Fibroblast of villous mesenchyme (primary cell): ENCODE measurements around the gene MCC. TPM values are rescaled to one million over a fixed set of nuclear protein-coding genes. Genes with fewer than 3 reads are reported as not detected.

Experiments
- DNase-seq: peaks from one replicate; pipeline ENCODE4 v3.0.0-alpha.2; 2010; ENCODE audit warnings: low read depth
- H3K4me3 ChIP-seq: 2 replicates; pipeline ENCODE4 v1.5.1; 2011; ENCODE audit warnings: low read depth, mild to moderate bottlenecking, low read length
- CTCF ChIP-seq: IDR thresholded peaks from 2 replicates; pipeline ENCODE4 v1.5.1; 2012; ENCODE audit warnings: low read depth, mild to moderate bottlenecking, low read length; ENCODE audit not compliant: insufficient read depth
- total RNA-seq: library from RNA; depleted of rRNA; stranded (reverse); fragments of >200 nt; gene quantifications from 2 replicates; pipeline ENCODE4 v1.2.3, GENCODE V29; 2012

The MCC gene
- total RNA-seq, 1 donor: 37.6 TPM

DNA sequence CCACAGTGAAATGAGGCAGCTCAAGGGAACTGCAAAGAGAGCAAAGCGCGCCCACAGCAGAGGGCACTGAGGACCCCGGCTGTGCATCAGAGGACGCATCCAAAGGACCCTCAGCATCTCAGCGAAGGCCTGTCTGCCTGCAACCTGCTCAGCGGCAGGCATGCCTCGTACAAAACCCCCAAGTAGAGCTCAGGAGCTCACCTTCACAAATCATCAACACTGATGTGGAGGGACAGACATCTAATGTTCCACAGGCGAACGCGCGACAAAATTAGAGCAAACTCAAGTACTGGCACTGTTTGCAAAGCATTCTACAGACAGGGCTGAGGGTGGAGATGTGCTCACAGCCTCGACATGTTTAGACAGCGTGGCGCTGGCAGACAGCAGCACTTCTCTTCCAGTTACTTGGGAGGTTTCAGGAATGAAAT is 430.7 kb downstream of the MCC start:
- no peak overlapping the region for H3K4me3 ChIP-seq
- TF ChIP-seq CTCF: no peak
- no peak for DNase-seq

- DNase-seq: no peak
- H3K4me3 ChIP-seq: no peak overlapping the region
- no peak for TF ChIP-seq CTCF
Observed at GRCh38 chr5:113056988-113057387, 431.3 kb downstream of the MCC start.

DNA sequence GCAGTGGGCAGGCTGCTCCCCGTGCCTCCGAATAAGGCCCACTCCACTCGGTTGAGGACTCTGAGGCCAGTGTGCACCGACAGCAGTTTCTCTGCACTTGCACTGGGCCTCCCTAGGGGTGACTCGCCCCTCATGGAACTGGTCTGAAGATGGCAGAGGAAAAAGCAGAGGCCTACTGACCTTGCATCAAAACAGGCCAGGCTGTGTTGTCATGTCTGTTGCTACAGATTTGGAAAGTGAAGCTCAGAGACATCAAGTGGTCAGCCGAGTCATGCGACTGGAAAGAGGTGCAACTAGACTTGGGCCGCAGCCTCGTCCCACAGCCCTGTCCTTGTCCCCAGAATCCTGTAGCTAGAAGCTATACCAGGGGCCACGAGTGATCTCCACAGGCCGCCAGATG is 433.4 kb downstream of the MCC start:
- TF ChIP-seq CTCF: no peak
- no peak overlapping the region for H3K4me3 ChIP-seq
- no peak for DNase-seq

DNA sequence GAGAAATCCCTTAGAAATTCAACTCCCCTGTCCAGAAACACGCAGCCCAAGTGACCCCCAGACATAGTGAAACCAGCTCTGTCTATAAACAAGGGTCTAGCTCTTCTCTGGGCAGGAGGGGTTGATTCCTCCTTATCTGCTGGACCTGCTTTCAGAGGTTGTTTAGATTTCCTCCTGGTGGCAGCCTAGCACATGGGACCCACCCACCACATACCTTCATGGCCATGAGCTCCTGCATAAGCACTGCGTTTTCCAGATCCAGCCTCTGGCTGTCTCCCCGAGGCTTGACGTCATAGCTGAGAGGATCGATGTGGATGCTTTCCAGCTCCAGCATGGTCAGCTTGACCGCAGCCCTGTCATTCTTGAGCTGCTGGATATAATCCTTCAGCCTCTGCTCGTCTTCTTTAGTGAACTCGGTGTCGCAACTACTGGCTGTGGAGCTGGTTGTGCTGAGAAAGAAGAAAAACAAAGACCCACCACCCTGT is 434.7 kb downstream of the MCC start:
- peak; percentile 15 for TF ChIP-seq CTCF
- H3K4me3 ChIP-seq: no peak overlapping the region
- DNase-seq: peak; percentile 99

- DNase-seq: peak; percentile 46
- no peak overlapping the region for H3K4me3 ChIP-seq
- TF ChIP-seq CTCF: no peak
Observed at GRCh38 chr5:113052041-113052795, 436.0 kb downstream of the MCC start.

DNA sequence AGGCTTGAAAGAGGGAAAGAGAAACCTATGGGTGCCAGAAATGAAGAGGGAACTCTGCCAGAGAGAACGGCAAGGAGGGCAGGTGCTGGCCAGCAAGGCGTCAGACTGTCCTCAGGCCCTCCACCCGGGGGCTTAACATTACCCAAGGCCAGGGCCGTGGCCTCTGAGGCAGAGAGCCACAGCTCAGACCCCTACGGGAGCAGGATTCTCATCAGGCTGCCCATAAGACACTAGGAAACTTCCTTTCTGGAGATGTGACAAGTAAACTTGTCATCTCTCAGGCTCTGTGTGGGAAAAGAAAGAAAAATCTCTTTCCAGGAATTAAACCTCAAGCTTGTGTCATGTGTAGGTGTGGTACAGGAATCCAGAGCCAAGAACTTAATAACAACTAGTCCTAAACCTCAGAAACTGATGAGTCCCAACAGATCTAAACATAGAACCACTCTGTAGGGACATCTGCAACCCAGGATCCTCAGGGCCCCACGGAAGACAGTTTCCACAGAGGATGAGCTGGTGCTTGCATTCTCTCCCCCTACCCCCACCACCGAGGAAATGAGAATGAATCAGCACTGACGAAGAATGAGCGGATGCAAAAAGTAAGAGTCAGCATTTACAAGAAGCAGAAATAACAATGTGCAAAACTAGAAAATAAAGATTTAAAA is 437.4 kb downstream of the MCC start:
- peak; percentile 83 for DNase-seq
- TF ChIP-seq CTCF: no peak
- no peak overlapping the region for H3K4me3 ChIP-seq
